LNCAP (cell line): ENCODE measurements around the gene NCKAP5.

Experiments used
- CTCF ChIP-seq: fragments of 450-650 bp; IDR thresholded peaks from 2 replicates; pipeline ENCODE4 v1.5.1; 2017; ENCODE audit warnings: mild to moderate bottlenecking

Gene NCKAP5

DNA sequence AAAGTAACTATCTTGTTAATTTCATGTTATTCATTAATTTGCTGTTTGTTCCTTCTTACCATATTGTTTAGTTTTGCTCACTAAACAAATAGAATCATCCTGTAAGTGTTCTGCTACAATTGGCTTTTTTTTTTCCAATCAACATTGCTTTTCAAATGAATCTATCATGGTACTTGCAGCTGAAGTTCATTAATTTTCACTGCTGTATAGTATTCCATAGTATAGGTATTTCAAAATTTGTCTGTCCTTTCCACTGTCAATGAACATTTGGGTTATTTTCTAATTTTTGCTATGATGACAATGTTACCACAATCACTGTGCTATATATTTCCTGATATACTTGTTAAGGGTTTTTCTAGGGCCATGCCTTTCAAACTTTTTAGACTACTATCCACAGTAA lies 809.3 kb downstream of the NCKAP5 start:
- TF ChIP-seq CTCF, result no peak

- no peak for TF ChIP-seq CTCF
Measured at GRCh38 chr2:132757676-132758075, 810.6 kb downstream of the NCKAP5 start.

GRCh38 chr2:132757002-132757589 lies 811.2 kb downstream of the NCKAP5 start:
- TF ChIP-seq CTCF, result no peak

DNA sequence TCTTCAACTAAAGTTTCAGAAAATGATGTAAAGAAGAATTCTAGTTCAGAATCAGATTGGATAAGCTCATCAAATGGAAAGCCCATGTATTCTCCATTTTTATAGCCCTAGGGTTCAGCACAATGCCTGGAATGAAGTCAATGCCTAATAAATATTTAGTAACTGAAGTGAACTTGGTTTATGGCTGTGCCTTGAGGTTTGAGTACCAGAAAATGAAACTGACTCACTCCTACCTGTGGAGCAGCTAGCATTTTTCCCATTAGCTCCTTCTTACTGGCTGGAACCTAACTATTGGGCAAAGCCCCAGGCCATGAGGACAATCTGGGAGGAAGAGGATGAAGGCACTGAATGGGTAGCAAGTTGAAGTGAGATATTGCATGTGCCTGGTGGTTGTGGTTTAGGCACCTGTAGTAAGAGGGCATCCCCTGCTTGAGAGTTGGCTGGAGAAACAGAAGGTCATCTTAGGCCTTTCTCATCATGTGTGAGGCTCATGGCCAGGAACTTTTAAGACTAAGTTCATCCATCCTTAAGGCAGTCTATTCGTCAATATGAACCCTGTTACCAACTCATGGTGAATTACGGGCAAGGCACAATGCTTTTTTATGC lies 813.3 kb downstream of the NCKAP5 start:
- no peak for TF ChIP-seq CTCF

DNA sequence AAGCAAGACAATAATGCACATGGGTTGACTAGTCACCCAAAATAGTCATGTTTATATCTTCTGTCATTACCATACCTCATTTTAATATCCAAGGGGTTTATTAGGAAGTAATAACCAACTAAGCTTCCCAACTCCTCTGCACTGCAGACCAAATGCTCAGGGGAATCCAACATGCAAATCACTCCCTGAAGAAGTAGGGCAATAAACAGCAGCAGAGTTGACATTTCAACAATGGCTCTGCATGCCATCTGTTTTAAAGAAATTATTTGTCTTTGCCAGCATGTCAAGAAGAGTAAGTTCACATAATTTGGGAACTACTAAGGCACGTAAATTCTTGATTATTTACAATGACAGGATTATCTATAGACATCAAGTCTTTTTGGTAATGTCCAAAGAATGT lies 813.9 kb downstream of the NCKAP5 start:
- TF ChIP-seq CTCF, result no peak

- TF ChIP-seq CTCF, result no peak
Measured at GRCh38 chr2:132752421-132753206, 815.6 kb downstream of the NCKAP5 start.

GRCh38 chr2:132751836-132752235 lies 816.4 kb downstream of the NCKAP5 start:
- TF ChIP-seq CTCF, result no peak
